Activated naive CD4-positive, alpha-beta T cell treated with Interleukin-2 at 50 U/mL for 16 hours (primary cell): ENCODE measurements around the gene VAX1.
"Not testable (repeated sequence)": the region's sequence is repeated elsewhere in the genome, so short reads cannot be mapped to it uniquely, and the experiment has no call there.

Source experiments
- DNase-seq: peaks from one replicate; pipeline ENCODE4 v3.0.0-alpha.2; 2020

The VAX1 gene, protein sequence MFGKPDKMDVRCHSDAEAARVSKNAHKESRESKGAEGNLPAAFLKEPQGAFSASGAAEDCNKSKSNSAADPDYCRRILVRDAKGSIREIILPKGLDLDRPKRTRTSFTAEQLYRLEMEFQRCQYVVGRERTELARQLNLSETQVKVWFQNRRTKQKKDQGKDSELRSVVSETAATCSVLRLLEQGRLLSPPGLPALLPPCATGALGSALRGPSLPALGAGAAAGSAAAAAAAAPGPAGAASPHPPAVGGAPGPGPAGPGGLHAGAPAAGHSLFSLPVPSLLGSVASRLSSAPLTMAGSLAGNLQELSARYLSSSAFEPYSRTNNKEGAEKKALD

DNA sequence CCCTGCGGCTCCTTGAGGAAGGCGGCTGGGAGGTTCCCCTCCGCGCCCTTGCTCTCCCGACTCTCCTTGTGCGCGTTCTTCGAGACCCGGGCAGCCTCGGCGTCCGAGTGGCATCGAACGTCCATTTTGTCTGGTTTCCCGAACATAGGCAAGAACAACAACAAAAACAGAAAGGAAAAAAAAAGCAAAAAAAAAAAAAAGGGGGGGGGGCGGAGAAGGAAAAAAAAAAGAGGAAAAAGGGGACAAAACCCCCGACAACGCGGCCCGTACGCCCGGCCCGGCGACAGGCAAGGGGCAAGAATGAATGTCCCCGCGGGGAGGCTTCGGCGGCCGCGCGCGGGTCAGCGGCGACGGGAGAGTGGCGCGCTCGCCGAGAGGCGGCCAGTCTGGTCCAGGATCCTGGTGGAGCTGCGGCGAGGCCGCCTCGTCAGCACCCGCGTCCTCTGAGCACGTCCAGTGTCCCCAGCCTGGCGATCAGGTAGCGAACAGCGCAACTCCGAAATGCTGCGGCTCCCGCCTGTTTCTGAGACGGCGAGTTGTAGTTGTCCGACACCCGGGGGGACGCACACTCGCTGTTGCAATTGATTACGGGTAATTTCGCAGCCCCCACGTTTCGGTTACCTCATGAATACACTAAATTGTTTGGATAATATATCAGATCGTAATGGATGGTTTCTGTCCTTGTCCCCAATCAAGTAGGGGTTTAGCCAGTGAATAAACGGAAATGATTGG is at the start of gene VAX1:
Gene VAX1 (minus strand): TSS at position 360 of the 732 bp plus-strand sequence. CDS start 214 bp downstream, at position 146.
- DNase-seq, result no peak

DNA sequence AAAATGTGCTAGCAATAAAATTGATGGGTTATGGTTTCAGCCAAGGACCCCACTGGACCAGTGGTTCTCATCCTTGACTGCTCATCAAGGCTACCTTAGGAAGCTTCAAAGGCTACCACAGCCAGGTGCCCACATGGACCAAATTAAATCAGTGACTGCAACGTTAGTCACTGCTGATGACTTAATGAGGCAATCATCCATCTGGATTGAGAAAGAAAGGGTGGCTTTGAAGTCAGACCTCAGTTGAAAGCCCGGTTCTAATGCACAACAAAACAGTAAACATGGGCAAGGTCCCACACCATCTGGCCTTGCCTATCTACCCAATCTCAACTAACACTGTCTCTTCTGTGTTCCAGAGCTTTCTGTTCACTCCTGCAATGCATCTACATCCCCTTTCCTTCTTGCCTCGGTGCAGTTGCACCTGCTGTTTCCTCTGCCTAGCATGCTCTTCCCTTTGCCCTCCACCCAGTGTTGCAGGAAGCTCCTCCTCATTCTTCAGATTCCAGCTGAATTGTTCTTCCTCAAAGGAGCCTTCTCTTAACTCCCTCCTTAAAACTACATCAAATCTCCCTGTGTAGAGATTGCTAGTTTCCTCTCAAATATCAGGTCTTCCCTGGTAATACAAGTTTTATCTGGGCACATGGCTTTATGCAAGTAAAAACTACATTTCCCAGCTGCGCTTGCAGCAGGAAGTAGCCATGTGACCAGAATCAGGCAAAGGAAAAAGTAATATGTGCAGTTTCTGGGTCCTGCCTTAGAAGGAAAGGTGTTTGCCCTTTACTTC is 49.0 kb upstream of the VAX1 start:
- DNase-seq, result no peak

DNA sequence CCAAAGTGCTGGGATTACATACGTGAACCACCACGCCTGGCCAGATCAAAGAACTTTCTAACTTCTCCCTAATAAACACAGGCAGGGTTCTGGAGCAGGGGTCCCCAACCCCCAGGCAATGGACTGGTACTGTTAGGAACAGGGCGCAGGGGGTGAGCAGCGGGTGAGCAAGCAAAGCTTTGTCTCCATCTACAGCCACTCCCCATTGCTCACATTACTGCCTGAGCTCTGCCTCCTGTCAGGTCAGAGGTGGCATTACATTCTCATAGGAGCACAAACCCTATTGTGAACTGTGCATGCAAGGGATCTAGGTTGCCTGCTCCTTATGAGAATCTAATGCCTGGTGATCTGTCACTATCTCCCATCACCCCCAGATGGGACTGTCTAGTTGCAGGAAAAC is 47.7 kb upstream of the VAX1 start:
- not testable (repeated sequence) for DNase-seq

DNA sequence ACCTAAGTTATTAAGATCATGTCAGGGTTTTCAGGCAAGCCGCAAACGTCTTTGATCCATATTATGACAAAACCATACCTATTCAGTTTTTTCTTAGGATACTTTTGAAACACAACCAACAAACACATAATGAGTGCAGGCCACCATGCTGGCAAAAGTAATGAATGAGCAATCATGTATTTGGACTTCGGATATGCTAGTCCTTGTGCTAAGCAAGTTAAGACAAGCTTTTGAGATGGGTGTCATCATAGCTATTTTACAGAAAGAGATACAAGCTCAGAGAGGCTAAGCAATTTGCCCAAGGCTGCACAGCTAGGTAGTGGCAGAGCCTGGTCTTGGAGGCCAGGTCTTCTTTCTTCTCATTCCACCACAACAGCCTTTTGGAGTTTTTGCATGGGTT is 46.8 kb upstream of the VAX1 start:
- DNase-seq, result no peak

DNA sequence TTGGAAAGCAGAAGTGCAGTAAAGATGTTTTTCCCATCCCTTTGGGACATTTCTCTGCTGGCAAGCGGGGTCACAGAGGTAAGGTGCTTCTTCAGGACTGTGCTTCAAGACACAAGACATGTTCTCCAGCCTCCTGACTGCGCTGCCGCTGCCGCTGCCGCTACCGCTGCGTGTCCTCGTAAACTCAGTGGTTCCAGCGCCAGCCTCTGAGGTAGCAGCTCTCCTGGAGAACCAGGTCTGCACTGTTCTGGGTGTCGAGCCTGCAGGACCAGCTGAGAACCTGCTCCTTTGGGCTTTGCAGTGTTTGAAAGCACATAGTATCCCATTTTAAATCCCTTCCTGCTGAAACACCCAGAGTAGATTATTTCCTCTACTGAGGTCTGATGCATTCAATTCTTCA is 46.2 kb upstream of the VAX1 start:
- no peak for DNase-seq

DNA sequence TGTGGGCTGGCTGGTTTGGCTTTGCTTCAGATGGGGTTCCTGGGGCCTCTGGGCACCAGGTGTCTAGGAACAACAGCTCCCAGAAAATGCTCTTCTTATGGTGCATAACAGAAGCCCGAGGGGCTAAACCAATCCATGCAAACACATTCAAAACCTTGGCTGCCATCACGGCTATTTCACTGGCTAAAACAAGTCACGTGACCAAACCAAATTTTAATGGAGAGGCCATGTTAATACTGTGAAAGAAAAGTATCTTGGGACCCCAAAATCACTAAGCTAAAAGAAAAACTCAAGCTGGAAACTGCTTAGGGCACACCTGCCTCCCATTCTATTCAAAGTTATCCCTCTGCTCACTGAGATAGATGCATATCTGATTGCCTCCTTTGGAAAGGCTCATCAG is 40.1 kb upstream of the VAX1 start:
- no peak for DNase-seq

DNA sequence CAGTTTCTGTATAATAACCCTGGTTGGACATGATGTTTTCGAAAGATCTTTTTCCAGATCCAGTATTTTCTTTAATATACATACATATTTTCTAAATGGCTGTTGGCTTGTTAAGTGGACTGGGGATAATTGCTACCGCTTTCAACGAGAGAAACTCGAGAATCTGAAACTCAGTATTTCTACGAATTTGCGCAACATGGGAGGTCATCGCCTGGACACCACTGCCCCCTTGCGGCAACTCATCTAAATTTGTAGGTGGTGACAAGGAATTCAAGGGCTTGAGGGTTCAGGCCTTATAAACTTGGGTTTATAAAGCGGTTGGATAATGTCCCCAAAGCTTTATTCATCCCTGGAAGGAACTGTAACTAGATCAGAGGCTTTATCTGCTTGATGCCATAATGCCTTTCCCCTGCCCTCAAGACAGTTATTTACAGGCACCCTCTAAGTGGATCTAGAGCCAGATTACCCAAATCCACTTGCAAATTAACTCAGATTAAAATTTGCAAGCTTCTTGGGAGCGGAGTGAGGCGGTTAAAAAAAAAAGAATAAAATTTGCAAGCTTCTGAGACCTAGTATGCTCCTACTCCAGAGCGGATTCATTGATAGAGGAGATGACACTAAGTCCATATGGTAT is 37.9 kb upstream of the VAX1 start:
- DNase-seq, result peak; percentile 76

DNA sequence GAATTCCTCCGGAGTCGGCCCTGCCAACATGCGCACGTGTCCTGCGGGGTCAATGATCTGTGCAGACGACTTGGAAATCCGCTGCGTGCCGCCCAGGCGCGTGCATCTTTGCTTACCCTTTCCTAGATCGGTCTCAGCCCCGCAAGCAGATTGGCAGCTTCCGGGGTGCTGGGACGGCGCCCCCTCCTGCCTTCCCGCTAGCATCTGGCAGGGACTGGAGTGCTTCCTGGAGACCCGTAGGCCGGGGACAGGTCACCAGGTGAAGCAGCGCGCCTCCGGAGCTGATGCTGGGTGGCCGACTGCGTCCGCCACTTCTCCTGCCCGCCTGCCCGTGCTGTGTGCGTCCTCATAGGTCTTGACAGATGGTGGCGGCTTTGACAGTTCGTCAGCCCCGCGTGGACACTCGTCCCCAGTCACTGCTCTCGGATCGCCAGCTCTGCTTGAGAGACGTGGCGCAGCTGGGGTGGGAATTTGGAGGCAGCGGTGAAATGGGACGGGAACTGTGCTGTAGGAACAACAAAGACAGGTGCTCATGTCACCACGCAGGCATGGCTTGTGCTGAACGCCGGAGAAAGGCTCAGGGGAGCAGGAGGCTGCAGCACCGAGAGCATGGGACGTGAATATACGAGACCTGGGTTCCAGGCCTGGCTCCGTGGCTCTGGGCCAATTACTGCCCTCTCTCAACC is 37.3 kb upstream of the VAX1 start:
- no peak for DNase-seq

DNA sequence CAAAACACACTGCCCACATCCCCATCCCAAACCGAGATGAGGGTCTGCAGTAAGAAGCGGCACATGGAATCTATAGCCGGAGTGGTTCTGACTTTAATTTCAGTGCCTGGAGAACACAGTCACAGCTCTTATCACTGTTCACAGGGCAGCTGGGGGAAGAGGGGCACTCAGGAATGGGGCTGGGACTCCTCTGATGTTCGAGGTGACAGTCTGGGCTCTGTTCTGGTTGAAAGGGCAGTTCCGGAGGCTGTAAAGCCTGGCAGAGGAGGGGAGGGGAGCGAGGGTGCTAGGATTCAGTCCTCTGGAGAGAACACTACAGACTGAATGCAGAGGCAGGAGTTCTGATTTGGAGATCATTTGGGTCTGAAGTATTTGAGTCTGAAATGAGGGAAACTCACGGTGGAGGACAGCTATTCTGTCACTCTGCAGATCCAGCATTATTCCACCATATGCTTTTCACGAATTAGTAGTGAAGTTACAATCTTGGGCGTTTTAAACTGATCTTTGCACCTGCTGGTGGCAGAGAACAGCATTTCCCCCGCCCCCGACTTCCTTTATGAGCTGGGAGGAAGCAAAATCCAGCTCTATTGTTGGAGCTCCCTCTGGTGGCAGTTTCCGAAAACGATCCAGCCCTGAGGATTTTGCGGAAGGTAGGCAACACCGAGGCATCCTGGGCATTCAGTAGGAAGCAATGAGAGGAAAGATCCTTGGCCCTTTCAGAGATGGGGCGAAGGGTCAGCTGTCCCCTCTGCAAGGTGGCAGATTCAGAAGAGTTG is 36.6 kb upstream of the VAX1 start:
- peak; percentile 86 for DNase-seq

DNA sequence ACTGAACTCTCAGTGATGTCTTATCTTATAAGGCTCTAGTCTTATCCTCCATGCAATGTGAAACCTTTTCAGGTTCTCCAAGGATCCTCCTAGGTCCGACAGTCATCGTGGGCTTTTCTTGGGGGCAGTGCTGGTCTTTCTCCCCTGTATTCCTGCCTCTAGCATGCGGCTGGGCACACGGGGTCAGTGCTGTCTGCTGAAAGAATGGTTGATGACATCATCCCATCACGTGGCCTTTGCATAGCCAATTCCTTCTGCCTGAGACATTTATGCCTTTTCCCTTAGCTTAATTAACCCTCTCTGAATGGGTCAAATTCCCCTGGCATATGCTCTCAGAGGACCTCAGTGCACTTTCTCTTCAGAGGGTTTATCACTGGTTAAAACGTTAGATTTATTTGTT is 32.2 kb upstream of the VAX1 start:
- no peak for DNase-seq

DNA sequence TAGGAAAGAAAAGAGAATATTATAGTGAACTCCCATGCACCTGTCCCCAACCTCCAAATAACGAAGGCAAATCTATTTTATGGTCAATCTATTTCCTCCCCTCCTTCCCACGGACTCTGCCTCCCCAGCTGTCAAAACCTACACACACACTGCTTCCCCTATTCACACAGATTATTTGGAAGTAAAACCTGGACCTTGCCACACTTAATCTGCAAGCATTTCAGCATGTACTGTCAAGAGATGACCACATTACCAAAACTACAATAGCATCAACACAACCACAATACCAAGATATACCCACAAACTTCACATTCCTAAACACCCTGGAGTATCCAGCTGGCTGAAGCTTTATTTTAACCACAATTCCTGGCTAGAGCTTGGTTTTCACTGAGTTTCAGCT is 31.4 kb upstream of the VAX1 start:
- DNase-seq, result no peak

DNA sequence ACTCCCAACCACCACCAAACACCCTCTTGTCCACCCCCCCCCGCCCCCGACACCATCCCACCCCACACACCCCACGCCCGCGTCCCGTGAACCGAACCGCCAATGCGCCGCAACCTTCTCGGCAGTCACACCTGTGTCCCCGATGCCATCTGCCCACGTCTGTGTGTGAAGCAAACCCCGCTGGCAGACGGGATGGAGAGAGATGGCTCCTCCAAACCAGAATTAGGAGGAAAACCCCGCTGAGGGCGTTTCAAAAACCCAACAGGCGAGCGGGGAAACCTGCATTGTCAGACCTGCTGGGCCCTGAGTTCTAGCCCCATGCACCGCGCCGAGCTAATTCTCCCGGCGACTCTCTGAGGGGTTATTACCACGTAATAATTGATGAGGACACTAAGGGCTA is 30.7 kb upstream of the VAX1 start:
- DNase-seq, result no peak

DNA sequence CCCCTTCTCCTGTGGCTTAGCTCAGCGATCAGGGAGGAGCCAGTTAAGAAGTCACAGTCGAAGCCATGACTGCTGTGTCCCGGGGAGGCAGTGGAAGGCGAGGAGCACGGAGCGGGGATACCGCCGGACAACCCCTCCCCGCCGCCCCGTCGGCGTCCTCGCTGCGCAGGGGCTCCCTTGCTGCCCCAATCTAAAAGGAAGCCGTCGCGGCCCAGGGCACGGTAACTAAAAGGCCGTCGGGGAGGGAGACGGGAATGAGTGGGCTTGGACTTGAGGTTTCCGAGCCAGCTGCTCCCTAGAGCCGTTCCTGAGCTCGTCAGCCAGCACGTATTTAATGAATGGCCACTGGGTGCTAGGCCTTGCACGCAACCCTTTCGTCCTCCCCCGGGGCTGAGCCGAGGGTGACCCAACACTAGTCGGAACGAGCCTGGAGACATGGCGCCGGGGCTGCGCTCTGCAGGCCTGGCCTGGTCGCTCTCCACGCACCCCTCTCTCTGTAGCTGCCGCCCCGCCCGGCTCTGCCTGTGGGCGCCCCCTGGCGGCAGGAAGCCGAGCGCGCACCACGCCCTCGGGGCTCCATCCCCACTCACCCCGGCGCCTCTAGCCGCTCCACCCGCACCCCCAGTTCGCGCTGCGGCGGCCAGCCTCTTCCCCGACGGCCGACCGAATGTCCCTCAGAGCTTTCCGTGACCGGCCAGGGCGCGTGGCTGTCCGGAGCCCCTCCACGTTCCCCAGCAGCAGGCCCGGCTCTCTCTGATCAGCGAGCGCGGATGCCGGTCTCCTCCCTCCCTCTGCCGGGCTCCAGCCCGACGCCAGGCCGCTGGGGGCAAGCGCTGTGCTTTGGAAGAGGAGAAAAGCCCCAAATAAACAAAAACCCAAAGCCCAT is 30.0 kb upstream of the VAX1 start:
- peak; percentile 69 for DNase-seq

DNA sequence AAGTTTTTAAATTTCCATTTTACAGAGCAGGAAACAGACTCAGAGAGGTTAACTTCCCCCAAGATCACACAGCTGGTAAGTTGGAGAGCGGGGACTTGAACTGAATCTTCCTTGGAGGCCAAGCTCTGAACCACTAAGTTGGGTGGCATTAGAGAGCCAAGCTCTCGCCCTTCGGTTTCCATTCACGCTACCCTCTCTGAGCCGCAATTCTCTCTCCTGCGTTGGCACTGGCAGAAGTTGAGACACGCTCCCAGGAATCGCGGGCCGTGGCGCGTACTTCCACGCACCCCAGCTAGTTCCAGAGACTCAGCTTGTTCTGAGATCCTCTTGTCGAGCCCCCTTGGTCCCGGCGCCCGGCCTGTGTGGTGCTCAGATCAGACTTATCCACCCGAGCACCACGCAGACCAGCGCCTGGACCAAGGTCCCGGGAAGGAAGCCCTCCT is 29.3 kb upstream of the VAX1 start:
- DNase-seq, result no peak

DNA sequence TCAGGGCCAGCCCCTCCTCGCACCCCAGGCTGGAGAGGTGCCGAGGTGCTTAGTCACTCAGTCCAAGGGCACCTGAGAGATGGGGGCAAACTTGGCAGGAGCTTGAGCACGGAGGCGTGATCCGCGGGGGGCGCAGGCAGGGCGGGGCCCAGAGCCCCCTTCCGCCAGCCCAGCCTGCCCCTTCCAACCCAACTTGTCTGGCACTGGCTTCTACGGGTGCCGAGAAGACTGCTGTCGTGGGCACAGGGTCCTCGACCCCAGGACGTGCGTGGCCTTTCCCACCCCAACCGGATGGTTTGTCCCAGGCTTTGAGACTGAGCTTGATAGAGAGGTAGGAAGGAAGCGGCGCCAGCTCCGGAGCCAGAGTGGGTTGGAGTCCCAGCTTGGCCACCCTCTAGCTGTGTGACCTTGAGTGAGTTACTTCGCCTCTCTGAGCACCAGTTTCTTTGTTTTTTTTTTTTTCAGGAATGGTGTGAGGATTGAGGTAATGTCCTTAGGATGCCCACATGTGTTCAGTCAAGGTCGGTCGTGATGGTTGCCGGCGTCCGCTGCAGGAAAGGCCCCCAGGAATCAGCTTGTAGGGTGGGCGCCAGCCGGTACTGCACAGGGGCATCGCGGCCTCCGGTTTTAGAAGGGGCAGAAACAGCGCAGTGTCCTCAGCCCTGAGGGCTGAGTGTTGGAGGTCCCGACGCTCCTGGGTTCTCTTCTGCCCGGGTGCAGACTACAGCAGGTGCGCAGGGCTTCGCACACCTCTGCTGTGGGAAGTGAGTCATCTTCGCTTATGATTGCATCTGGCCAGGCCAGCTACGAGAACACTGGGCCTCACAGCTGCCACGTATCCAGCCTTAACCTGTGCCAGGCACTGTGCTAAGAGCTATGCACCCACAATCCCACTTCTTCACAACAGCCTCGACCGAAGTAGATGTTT is 28.6 kb upstream of the VAX1 start:
- no peak for DNase-seq

DNA sequence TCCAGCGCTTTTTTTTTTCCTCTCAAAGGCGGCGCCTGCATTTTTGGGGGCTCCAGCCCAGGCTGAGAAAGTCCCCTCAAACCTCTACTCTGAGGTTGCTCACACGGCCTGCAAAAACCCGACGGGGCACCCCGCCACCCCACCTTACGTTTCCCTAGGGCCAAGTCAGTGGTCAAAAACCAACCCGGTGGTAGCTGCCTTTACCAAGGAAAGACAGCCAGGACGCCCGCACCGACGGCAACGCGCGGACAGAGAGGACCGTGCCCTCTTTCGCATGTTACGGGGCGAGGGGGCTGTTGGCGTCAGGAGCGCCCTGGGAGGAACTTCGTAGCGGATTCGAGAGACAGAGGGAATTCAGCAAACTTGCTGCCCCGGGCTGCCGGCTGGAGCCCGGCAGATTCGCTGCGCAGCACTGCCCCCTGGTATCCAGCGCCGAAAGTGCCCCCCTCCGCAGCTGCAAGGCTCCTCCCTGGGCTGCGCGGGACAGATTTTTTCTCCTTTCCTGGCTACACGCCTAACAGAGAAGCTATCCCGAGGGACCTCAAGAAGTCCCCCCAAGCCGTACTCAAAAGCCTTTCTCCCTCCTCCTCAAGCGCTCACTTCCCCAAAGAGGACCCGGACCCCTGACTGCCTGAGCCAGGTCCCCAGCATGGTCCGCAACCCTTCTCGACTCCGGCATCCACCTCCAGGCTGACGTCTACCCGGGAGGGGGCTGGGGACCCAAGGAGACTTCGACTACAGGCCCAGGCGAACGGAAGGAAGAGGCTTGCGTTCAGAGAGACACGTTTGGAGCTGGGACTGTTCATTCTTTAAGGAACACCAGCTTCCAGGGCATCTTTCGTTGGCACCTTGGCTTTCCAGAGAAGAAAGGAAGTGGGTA is 27.7 kb upstream of the VAX1 start:
- no peak for DNase-seq

DNA sequence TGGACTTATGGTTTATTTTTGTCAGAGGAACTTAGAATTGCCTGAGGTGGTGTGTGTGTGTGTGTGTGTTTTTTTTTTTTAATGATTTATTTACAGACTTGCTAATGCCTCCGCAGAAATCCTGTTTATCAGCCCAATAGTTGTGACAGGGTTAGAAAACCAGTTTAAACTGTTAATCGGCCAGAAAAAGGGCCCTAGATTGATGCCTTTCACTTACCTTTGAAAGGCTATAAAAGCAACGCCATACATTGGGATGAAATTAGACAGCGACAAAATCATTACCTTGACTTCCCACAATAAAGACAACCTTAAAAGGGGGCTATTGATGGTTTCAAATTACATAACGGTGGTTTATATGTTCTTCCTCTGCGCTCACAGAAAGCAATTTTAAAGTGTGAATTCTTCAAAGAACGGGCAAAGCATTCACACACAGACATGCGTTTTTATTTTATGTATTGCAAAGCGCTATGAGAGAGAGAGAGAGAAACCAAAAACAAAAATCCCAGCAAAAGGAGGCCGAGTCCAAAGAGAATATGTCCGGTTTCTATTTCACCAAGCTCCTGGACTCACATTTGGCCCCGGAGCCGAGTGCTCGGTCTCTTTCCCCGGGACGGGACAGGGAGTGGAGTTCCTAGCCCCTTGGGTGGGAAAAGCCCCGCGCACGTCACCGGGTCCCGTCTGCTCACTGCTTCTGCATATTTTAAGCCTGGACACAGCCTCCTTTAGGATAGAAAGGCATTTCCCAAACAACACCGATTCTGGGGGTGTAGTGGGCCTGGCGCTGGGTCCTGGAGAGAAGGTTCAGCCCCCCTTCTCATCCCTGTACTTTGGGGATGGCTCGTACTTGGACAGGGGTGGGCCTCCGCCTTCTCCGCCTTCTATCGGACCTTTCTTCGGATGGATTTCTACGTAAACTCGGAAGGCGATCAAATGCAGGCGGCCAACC is 26.8 kb upstream of the VAX1 start:
- DNase-seq, result no peak
